Choroid plexus epithelial cell (primary cell): Measurements from ENCODE around the gene LPAR1.

Experiments used
- DNase-seq: peaks from one replicate; pipeline ENCODE4 v3.0.0-alpha.2; 2010; ENCODE audit warnings: low read depth
- H3K4me3 ChIP-seq: 2 replicates; pipeline ENCODE4 v1.5.1; 2011; ENCODE audit warnings: low read depth, mild to moderate bottlenecking, control low read depth, low read length, moderate library complexity
- TF ChIP-seq, protein P1 (sequence below): conservative IDR thresholded peaks from 2 replicates; pipeline ENCODE4 v1.5.1; 2011; ENCODE audit warnings: low read depth, mild to moderate bottlenecking, control low read depth, inconsistent platforms, low read length, moderate library complexity

Gene LPAR1

DNA sequence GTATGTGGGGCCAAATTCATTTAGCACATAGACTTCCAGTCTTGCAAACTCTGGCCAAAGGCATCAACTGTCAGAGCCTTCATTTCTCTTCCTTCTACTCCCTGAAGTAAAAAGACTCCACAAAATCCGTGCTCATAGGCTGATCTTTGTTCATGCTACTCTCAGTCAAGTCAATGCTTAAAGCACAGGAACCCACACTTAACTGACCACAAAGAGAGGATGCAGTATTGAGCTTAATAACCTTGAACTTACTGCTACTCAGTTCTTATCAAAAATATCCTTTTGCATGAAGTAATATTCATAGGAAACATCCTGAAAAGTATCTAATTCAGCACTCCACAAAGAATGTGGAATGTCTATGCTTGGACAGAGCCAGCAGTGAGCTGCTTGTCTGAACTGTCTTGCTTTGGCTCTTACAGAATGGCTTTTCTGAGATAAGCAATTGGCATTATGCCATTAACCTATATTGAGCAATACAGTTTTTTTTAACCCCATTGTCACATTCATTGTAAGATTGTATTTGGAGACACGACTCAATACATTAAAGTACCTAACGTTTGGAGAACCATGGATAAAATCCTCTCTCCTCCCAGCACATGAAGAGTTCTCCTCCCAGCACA, 21.7 kb downstream of the LPAR1 start:
- TF ChIP-seq, protein P1, sequence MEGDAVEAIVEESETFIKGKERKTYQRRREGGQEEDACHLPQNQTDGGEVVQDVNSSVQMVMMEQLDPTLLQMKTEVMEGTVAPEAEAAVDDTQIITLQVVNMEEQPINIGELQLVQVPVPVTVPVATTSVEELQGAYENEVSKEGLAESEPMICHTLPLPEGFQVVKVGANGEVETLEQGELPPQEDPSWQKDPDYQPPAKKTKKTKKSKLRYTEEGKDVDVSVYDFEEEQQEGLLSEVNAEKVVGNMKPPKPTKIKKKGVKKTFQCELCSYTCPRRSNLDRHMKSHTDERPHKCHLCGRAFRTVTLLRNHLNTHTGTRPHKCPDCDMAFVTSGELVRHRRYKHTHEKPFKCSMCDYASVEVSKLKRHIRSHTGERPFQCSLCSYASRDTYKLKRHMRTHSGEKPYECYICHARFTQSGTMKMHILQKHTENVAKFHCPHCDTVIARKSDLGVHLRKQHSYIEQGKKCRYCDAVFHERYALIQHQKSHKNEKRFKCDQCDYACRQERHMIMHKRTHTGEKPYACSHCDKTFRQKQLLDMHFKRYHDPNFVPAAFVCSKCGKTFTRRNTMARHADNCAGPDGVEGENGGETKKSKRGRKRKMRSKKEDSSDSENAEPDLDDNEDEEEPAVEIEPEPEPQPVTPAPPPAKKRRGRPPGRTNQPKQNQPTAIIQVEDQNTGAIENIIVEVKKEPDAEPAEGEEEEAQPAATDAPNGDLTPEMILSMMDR = no peak
- DNase-seq = peak; percentile 83
- no peak overlapping the region for H3K4me3 ChIP-seq

DNA sequence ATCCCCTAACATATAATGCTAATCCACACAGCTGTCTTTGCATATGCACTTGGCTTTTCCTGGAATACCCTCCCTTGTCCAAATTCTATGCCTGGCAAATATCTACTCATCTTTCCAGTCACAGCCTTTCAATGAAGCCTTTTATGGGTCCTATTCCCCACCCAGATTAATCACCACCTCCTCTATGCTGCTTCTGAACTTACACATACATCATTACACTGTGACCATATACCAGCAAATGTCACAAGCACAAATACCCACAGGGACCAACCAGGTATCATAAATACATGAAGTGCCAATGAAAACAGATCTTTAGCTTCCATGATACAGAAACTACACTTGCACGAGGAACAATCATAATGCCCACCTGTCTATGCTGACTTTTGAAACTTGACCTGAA, 22.3 kb downstream of the LPAR1 start:
- no peak overlapping the region for H3K4me3 ChIP-seq
- TF ChIP-seq, protein P1 = no peak
- DNase-seq = no peak

DNA sequence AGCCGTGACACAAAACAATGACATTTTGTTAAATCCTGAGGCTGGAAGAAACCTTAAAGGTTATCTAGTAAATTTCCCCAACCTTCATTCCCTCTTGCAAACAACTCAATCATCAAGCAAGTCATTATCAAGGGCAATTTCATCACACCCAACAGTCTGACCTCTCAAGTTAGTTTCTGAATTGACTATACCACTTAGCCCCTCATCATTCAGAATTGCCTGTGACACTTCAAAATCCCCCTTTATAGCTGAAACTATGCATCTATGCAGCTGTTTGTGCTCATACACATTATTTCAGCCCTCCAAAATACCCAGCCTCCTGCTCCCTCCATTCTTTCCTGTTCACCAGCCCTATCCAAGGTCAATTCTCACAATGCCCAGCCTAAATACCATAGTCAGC, 24.6 kb downstream of the LPAR1 start:
- DNase-seq = no peak
- TF ChIP-seq, protein P1 = no peak
- no peak overlapping the region for H3K4me3 ChIP-seq

DNA sequence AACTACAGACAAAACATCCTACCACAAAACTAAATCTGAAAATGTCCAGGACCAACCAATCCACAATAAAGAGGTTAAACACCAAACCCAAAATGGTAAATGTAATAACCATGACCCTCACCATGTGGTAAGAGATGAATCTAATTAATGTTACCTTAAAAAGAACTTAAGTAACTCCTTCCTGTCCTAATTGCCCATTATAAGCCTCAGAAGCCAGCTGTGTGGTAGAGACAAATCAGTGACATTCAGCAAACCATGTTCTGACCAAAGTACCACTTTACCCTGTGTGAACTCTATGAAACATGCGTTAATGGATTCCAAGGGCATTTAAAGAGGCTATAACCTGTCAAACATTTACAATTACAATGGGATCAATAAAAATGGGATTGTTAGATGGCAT, 25.0 kb downstream of the LPAR1 start:
- DNase-seq = no peak
- TF ChIP-seq, protein P1 = no peak
- no peak overlapping the region for H3K4me3 ChIP-seq

DNA sequence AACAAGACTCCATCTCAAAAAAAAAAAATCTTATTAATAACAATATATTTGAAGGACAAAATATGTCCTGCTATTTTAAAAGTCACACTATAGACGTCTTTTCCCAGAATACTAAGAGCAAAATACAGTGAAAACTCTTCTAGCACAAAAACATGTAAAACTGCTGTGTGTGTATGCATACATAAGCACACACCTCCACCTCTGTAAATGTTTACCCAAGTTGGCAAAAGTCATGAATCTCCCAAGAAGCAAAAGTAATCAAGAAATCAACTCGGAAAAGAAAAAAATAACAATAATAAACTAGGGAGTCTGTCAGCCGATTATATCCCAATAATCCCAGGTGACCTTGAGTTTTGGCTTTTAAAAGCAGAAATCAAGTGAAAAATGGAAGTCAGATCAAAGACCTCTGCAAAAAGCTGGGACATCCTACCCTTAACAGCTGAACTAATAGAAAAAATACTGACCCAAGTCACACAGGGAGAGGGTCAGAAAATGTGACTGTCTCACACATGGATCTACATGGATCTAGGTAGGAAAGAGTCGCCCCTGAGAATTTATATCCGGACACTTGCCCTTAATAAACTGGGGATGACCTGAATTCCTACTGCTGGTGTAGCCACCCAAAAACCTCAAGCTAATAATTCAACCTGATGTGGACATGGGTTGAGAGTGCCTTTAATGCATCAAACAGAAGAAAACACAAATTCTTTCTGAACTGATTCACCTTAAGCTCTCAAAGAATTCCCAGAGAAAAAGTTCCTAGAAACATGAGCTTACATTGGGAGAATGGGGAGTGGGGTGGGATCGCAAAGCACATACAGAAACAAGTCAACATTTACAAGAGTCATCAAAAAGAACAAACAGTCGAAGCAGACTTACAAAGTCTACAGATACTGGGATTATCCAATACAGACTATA, 29.9 kb downstream of the LPAR1 start:
- DNase-seq = no peak
- no peak overlapping the region for H3K4me3 ChIP-seq
- TF ChIP-seq, protein P1 = no peak

DNA sequence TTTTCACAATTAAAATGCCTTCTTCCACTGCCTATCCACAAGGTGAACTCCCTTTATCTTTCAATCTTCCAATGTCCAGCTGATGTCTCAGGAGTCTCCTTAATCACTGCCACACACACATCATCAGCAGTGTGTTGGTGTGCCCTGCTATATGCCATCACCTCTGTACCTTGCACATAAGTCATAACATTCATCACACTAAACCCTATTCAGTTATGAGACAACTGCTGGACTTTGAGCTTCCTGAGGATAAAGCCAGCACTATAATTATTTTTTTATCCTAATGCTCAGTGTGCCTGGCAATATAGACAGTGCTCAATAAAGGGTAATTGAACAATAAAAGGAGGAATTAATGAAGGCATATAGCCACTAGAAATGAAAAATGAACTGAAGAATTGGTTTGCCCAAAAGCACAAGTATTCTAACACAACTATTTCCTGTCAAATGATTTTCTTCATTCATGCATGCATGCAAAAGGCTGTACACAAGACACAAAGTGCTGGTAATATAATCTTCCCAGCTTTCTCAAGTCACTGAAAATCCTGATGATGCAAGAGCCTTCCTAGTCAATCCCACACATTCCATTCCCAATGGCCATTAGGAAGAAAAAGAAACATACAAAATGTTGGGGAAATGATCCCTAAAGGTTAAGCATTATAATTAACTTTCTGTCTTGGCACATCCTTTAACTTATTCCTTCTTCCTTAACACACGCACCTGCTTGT, 32.4 kb downstream of the LPAR1 start:
- DNase-seq = no peak
- H3K4me3 ChIP-seq = no peak overlapping the region
- TF ChIP-seq, protein P1 = no peak
